NOMO-1 (cell line): ENCODE results near the gene USH1C.

Source experiments
- DNase-seq, 2 experiments: peaks; one replicate each; lab custom pipeline; 2025; ENCODE audit not compliant: unreplicated experiment in 2 of 2; lab: John Stamatoyannopoulos, UW

The USH1C gene

DNA sequence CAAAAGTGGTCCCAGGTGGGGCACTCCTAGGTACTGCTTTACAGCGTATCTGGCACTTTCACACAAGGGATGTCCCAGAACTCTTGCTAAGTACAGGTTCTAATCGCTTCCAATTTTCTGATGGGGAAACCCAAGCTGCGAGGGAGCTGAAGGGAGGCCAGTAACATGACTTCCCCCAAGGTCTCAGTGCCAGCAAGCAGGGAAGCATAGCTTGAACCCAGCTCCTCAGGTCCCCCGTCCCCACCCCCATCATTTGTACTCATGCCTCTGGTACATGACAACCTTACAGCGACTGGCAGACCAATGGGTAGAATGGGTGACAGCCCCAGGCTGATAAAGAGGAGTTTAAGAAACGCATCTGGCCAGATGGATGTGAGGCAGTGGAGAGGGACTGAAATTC is 66.9 kb downstream of the USH1C start:
- DNase-seq: no peak

DNA sequence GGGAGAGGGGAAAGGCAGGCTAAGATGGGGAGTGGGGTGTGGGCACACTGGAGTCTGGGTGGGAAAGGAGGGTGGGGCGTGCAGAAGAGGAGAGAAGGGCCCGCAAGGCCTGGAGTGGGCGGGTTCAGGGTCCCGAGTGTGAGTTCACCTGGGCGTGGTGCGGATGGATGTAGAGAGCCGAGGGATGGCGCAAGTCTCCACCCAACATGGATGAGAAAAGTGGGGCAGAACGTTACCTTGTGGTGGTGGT is 67.2 kb downstream of the USH1C start:
- no peak for DNase-seq

- DNase-seq: no peak
Observed at GRCh38 chr11:17476317-17477083, 67.7 kb downstream of the USH1C start, which contains the start of gene ABCC8. ABCC8 (minus strand) TSS chr11:17476845; CDS start chr11:17476776, 69 bp downstream.

DNA sequence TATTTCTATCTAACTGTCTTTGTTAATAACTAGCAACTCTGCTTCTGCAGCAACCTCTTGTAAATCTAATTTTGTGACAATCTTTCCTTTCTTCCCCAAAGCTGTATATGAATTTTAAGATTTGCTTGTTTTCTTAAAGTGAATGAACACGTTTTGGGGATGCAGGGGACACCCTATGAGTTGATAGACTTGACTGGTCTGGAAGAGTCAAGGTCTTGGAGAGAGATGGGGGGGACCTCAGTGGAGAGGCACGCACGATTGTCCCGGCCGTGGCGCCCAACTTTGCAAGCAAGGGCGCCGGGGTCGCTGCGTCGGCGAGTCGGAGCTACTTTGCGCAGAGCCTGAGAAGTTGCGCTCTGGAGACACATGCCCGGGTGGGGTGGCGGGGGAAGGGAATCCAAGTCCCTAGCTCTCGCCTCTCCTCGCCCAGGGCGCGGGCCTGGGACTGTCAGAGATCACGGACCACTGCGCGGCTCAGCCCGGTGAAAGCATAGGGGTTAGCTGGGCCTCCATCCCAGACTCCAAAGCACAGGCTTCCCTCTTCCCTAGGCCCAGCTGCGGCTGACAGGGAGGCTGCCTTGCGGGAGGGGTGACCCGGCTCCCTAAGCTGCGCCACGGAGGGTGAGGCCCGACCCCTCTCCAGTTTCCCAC is 68.4 kb downstream of the USH1C start:
- DNase-seq: no peak

DNA sequence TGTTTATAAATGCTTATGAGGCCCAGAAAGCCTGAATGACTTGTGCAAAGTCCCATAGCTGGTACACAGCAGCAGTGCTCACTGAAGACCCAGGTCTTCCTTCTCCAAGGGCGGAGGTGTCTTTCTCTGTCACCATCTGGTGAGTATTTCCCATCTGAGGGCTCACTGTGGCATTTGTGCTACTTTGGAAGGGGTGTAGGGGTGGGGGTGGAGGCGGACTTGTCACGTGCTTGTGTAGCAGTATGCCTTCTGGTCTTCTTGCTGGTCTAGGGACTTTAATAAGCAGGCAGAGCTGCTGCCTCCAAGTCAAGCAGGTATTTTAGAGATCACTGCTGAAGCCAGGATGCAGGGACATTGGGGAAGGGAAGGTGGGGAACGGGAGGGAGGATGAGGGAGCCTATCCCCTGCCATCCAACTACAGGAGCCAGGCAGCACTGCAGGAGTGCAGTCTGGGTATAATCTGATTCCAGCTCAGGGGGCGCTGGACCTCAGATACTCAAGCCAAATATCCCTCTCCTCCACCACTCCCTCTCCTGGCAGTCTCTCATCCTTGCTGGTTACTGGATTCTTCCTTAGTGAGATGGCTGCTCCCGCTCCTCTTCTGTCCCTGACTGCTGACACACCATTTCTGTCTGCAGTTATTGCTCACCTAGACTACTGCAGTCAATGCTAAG is 71.0 kb downstream of the USH1C start:
- DNase-seq: no peak

- DNase-seq: no peak
Observed at GRCh38 chr11:17472467-17472866, 71.7 kb downstream of the USH1C start.

DNA sequence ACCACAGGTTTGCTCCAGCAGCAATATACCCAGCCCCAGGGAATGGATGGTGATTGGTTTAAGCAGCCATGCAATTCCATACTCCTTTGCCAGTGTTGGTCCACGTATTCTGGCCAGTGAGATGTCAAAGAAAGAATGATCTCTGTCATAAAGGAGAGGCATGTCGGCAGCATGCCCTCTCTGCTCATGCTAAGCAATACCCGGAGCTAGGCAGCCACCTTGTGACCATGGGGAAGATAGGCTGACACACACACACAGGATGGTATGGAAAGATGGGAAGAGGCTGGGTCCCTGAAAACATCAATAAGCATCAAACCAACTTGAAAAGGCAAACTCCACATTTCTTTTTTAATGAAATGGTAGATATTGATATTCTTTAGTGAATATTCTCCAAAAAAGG is 72.7 kb downstream of the USH1C start:
- no peak for DNase-seq

DNA sequence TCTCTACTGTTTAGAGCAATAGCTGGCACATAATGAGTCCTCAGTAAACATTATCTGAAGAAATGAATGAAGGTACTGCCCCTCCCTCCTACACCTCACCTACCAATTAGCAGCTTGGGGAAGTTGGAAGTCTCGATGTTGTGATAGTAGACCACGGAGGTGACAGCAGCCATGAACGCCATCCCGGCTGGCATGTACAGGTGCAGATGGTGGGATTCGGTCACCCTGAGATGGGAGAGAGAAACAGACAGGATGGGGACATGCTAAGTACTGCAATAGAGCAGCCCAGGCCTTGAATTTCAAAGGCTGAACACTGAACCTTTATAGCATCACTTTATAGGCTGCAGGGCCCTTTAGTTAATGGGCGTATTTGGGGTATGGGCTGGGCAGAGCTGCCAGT is 74.2 kb downstream of the USH1C start:
- no peak for DNase-seq

GRCh38 chr11:17468122-17468521 is 76.1 kb downstream of the USH1C start:
- no peak for DNase-seq

DNA sequence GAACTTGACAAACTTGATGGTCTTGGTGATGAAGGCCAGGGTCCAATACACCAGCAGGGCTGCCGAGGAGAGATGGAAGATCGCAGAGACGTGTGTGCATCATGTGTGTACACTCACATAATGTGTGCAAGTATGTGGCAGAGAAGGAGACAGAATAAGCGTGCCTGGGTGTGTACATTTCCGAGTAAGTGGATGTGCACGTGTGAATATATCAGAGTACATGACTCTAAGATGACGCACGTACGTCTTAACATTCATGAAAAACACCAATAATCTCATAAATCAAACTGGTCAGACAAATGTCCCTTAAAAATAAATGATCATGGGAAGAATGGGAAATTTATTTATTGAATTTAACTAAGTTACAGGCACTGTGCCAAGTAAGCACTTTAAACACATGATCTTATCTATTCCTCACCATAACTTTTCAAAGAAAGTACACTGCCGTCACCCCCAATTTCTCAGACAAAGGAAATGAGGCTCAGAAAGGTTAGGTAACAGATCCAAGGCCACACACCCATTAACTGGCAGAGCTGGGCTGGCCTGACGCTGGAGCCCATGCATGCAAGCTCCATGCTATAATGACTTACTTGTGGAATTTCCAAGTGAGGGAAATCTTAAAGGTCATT is 80.6 kb downstream of the USH1C start:
- no peak for DNase-seq

DNA sequence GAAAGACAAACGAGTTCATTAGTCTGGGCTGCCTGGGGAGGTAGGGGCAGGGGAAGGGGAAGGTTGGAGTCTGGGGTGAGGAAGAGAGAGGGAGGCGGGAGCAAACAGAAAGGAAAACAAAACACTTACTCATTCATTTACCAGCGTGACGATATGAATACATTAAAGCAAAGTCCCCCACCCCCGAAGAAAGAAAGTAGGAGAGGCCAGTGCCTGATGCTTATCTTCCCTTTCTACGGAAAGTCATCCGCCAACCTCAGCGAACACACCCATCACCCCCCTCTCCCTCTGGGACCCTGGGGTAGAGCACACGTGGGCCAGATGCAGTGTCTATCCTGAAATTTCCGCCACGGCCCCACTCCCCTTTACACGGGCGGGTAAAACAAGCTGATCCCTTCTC is 81.3 kb downstream of the USH1C start:
- no peak for DNase-seq

GRCh38 chr11:17460406-17460805 is 83.8 kb downstream of the USH1C start:
- DNase-seq: no peak

GRCh38 chr11:17459236-17459896 is 84.8 kb downstream of the USH1C start:
- DNase-seq: no peak

DNA sequence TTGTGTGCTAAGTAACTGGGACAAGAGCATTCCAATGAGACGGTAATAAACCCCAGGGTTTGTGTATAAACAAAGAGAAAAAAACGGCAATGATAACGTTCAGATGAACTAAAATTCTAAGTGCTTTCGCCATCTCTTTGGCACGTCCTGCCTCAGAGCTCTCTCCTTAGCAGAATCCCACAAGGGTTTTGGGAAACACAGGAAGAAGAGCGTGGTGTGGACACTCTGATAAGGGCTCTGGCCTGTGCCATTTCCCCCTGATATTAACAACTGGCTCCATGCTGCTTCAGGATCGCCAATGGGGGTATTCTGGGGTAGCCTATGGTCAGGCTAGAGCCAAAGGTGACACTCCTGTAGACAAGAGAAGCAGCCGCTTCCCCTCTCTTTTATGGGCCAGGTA is 85.9 kb downstream of the USH1C start:
- DNase-seq: no peak

DNA sequence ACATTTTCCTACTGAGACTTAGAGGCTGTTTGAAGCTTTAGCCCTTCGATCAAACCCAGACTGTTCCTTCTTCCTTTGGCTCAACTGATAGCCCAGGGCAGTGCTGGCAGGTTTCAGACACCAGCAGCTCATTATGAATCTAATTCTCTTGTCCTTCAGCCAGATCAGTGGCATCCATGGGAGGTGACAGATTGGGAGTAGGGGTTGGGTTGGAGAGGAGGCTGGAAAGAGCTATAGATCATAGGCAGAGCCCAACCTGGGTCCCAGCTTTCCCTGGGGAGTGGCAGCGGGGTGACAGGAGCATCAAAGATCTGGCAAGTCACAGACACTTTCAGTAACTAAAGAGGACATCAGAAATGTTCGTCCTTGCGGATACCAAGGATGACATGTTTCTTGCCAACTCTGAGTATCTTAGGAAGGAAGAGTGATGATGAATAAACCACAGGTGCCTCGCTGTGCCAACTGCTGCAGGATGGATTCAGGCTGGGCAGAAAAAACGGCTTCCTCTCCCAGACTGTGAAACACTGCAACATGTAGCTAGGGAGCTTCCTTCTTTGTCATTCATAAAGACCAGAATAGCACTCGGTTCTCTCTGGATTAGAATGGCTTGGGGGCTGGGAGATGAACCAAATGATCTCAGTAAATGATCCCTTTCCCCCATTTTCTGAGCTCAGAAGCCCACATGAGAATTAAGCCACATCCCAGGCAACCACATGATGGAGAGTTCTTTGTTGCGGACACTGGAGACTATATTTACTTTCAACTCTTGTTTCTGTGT is 86.6 kb downstream of the USH1C start:
- peak in 1 of 2 experiments; percentile 6 for DNase-seq

- no peak for DNase-seq
Observed at GRCh38 chr11:17452668-17453067, 91.5 kb downstream of the USH1C start.

GRCh38 chr11:17449158-17449557 is 95.1 kb downstream of the USH1C start:
- DNase-seq: no peak

- no peak for DNase-seq
Observed at GRCh38 chr11:17446482-17446881, 97.7 kb downstream of the USH1C start.

DNA sequence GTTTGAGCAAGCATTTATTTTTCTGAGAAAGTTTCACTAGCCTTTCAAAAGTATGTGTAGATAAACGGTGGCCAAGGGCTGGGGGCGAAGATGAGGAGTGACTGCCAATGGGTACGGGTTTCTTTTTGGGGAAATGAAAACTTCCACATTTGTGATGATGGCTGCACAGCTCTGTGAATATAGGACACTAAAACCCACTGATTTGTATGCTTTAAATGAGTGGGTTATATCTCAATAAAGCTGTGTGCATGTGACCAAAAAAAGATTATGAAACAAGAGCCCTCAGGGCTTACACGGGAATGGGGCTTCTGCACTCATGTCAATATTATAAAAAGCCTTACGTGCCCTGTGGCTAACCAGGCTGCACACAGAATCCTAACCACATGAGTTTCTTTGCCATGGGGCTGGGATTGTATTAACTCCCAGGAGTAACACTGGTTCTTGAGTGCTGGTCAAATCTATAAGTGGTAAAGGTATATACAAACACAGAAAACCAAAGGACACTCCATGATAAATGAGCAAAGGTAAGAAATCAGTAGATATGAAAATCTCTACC is 98.9 kb downstream of the USH1C start:
- DNase-seq: no peak
